HG03175 (cell line): ENCODE data around the gene CCDC57.

Source experiments
- ATAC-seq: cut with Tn5 transposase; IDR thresholded peaks from one replicate; pipeline ENCODE4 v1.9.1; 2021; ENCODE audit warnings: mild to moderate bottlenecking, moderate library complexity; ENCODE audit not compliant: unreplicated experiment

The CCDC57 gene

DNA sequence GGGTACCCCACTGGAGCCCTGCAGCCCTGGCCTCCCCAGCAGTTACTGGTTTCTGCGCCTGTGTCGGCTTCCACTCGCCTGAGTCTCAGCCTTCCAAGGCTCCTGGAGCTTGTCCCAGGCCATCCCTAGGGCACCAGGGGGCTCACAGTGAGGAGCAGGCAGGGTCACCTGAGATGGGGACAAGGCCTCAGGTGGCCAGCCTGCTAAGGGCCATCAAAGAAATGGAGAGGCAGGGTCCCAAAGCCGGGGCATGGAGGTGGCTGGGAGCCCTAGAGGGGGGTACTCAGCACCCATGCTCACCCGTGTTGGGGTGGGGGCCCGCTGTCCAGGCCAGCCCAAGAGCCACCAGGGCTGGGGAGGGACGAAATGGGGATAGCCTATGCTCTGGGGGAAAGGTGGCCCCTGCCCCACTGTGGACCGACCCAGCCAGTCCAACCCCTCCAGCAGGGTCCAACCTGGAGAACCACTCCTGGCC lies 115.9 kb downstream of the CCDC57 start:
- ATAC-seq: no peak

DNA sequence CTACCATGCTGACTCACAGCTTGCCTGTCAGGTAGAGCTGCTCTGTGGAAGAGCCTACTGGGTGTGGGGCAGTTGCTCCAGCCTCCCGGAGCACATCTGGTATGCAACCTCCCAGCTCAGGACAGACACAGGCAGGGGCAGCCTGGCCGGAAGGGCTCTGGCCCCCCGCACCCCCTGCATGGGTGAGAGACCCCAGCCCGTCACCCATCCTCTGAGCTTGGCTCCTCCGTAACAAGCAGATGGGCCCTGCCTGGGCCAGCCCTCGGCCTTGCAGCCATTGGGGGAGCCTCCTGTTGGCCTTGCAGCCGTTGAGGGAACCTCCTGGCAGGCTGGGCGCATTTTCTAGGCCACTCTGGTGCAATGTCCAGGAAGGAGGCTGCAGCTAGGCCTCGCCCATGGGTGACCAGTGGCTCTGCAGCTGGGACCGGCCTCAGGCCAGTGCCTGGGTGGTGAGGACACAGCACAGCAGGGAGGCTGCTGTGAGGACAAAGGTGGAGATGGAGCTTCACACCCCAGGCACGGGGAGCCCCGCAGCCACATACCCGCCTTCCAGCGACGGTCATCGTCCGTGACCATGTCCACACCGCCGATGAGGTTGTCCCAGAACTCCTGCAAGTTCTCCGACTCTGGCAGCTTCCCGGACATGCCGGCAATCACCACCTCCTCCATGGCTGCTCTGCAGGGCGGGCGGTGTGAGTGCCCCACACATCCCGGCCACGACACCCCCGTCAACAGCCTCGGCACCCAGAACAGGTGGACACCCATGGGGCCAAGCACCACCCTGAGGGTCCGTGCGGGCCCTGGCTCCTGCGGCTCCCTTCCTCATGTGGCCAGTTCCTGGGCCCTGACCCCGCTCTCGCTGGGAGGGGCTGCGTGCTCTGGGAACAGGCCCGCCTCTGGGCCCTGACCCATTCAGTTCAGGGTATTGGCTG lies 116.6 kb downstream of the CCDC57 start:
- no peak for ATAC-seq

DNA sequence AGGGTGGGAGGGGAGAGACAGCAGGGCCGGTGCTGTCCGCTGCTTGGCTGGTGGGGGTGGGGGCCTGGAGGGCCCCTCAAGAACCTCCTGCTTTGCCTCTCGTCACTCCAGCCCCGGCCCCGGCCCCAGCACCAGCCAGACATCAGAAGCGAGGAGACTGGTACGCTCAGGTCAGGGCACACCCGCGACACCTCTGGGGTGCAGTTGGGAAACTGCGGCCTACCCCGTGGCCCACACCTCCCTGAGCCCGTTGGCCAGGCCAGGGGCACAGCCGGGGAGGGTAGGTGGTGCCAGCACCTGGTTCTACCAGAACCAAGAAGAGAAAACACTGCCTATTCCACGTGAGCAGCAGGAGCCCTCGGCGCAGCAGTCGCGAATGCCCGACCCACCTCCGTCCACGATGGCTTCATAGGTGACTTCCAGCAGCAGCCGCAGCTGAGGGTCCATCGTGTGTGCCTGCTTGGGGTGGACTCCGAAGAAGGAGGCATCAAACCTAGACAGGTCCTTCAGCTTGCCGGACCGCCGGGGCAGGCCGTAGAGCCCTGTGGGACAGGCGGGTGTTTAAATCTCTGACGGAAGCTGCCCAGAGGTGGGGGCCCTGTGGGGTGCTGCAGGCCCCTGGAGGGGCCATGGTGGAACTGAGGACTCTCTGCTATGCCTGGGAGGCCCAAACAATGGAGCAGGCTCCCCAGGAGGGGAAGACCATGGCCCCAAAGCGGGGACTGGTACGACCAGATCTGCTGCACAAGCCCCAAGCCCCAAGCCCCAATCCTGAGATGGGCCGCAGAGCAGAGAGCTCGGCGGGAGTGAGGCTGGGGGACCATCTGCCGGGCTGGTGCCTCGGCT lies 117.5 kb downstream of the CCDC57 start:
- ATAC-seq: no peak

DNA sequence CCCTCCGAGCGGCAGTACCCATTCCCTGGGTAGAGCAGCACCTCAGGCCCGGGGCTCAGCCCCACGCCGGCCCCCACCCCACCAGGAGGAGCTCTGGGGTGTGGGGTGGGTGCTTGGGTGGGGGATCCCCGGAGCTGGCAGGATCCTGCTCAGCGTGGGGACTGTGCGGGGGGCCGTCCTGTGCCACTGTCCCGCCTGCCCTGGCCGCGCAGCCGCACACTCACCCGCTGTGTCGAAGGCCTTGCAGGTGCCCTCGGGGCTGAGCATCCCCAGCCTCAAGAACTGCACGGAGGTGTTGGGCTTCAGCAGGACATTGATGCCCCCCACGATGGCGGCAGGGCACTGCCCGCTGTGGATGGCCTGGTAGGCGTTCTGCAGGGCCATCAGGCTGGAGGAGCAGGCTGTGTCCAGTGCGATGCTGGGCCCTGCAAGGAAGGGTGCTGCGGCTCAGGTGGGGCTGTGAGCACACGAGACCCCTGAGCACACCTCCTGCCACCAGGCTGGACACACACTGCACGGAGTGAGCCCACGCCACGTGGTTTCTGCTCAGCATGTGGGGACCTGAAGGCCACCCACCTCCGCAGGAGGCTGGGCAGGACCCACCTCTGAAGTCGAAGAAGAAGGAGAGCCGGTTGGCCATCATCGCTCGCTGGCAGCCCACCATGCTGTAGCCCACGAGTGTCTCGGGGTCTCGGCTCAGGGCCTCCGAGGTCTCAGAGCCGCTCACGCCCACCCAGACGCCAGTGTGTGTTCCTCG lies 119.5 kb downstream of the CCDC57 start:
- no peak for ATAC-seq

DNA sequence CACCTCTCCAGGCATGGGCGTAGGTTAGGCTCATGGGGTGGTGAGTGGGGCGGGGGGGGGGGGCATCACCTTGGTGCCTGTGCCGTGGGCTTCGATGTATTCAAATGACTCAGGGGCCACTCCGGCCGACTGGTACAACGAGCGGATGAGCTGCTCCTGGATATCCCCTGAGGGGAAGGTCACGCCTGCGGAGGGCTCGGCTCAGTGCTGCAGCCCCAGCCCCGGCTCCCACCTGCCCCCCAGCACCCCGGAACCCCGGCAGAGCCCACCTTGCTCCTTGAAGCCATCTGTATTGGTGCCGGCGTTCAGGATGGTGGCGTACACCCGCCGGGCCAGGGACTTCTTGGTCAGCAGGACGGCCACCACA lies 120.0 kb downstream of the CCDC57 start:
- no peak for ATAC-seq

DNA sequence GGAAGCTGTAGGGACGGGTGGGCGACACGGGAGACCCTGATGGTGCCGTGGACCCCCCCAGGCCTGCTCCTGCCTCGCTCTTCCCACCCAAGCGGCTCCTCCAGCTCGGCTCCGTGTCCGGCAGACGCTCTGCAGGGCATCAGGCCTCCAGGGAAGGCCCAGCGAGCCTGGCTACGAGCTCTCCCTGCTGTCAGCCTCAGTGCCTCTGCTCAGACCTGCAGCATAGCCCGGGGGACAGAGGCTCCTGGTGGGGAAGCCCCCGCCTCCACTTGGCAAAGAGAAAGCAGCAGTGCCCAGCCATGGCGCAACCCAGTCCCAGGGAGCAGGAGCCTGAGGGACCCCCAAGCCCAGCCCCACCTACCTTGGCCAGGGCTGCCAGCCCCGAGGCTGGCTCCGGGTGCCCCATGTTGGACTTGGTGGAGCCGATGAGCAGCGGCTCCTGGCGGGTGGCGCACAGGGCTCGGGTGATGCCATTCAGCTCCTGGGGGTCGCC lies 120.5 kb downstream of the CCDC57 start:
- no peak for ATAC-seq

DNA sequence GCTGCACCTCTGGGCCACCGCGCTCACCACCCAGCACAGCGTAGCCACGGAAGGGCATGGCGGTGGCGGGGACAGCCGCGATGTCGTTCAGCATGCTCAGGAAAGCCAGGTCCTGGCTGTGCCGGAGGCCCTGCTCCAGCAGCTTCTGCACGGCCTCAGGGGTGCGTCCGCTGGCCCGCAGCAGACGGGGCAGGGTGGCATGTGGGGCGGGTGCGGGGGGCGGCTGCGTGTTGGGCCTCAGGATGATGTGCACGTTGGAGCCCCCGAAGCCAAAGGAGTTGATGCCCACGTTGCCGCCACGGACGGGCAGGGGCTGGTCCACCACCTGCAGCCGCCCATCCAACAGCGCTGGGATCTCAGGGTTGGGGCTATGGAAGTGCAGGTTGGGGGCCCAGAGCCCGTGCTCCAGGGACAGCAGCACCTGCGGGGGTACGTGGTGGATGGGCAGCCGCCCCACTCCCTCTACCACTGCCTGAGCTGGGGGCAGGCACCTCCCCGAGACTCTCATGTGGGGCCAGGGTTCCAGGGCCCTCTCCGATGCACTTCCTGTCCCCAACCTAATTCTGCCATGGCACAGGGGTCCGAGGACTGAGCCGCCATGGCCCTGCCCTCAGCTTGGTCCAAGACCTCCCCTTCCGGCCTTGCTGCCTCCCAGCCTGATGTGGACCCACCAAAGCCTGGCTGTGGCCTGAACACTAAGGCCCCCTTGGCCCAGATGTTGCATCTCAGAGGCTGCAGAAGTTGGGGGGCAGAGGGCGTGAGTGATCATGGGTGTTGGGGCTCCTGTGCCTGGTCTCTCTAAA lies 121.2 kb downstream of the CCDC57 start:
- no peak for ATAC-seq

DNA sequence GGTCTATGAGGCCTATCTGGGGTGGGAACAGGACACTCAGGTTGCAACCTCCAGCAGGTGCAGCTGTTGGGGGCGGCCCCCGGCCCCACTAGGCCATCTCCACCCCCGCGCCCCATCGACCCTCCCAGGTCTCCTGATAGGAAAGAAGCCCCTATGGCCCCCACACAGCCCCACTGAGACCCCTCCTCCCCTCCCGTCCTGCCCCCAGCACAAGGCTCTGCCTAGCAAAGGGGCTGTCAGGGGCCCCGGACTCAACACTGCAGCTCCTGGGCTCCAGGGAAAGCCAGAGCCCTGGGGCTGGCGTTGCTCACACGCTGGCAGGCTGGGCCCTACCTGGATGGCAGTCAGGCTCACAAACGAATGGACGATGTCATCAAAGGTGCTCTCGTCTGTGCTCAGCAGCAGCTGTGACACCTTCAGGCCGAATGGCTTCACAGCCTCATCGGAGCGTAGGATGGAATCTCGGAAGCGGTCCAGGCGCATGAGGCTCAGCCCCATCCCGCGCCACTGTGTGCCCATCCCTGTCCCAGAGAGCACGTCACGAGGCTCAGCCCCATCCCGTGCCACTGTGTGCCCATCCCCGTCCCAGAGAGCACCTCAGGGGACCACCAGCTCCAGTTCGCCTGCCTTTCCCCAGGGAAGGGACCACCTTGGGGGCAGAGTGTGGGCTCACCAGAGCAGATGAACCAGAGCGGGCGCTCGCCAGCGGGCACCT lies 121.9 kb downstream of the CCDC57 start:
- ATAC-seq: no peak

DNA sequence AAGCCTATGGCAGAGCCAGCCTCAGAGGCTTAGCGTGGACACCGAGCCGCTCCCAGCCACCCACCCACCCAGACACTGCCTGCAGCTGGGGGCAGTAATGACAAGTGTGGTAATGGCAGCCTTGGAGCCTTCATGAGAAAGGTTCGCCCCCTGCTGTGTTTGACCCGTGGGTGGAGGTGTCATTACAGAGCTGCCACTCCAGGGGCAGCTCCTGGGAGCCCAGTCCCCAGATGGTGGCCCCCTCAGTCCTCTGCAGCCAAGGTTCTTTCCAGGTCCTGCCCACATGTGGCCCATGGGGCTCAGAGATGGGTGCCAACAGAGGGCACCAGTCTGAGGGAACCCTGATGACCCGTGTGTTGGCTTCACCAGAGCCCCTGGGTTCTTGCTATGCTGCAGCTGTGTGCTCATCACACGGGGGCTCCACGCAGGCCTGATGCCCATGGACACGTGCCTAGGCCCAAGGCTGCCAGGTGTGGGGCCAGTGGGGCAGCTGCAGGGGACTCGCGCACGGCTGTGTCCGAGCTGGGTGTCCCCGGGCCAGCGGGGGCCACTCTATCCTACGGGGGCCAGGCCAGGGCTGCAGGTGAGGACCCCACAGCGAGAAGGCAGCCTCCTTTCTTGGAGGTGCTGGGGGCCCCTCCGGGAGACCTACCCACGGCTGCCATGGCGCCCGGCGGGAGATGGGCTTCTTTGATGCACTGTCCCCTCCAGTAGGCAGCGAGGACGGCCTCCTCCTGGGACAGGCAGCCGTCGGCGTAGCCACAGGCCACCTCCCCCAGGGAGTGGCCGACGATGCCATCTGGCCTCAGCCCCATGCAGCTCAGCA lies 122.7 kb downstream of the CCDC57 start:
- ATAC-seq: no peak

DNA sequence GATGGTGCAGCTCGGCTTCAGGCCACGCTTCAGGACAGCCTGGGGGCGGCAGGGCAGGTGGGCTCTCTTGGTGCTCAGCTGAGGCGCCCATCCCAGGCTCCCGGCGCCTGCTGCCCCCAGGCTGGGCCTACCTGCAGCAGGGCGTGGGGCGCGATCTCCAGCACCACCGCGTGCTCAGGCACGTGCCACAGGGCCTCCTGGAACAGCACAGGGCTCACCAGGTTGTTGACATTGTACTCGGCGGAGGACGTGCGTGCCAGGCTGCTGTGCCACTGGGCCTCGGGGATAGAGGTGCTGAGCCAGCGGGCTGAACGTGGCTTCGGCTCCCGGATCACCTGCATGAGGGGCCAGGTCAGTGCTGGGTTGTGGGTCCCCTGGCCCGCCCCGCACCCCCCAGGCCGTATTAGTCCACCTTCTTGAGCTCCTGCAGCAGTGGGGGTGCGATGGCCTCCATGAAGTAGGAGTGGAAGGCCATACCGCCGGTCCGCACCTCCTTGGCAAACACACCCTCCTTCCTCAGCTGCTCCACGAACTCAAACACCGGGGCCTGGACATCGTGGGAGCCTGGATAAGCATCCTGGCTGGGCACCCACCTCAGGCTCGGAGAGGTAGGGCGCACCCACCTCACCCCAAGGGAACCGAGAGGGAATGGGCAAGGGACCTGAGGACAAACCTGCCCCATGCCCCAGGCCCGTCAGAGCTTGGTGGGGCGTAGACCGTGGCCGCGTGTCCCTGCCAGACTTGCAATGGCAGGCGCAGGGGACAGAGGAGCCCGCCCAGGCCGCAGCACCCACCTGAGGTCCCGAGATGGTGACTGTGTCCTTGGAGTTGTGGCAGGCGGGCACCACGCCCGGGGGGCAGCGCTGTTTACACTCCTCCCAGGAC lies 123.6 kb downstream of the CCDC57 start:
- ATAC-seq: no peak

DNA sequence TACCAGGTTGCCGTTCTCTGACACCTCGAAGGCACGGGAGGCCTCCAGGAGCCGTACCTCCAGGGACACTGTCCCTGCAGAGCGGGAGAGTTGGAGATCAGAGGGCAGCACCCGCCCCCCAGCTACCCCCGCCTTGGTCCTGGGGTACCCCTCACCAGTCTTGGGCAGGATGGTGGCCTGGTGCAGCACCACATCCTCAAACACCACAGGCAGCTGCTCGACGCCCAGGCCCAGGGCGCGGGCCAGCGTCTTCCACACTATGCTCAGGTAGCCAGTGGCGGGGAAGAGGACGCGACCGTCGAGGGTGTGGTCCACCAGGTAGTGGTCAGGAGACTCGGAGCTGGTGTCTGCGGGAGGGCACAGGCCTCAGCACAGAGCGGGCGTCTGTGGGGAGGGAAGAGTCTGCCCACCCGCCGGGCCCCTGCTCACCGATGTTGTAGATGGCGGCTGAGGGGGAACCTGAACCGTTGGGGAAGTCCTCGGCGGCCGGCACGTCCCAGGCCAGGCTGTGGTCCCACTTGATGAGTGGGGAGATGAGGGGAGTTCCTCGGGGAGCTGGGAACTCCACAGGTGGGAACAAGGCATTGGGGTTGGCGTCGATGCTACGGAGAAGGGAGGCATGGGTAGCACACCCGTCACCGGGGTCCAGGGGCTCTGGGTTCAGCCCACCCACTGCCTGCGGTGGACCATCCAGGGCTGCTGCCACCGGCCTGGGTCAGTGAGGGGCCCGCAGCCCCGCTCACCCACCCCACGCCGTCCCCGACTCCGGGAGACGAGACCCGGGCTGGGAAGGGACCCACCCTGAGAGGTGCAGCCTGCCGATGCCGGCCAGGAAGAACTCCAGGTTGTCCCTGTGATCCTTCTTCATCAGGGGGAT lies 124.4 kb downstream of the CCDC57 start:
- no peak for ATAC-seq

DNA sequence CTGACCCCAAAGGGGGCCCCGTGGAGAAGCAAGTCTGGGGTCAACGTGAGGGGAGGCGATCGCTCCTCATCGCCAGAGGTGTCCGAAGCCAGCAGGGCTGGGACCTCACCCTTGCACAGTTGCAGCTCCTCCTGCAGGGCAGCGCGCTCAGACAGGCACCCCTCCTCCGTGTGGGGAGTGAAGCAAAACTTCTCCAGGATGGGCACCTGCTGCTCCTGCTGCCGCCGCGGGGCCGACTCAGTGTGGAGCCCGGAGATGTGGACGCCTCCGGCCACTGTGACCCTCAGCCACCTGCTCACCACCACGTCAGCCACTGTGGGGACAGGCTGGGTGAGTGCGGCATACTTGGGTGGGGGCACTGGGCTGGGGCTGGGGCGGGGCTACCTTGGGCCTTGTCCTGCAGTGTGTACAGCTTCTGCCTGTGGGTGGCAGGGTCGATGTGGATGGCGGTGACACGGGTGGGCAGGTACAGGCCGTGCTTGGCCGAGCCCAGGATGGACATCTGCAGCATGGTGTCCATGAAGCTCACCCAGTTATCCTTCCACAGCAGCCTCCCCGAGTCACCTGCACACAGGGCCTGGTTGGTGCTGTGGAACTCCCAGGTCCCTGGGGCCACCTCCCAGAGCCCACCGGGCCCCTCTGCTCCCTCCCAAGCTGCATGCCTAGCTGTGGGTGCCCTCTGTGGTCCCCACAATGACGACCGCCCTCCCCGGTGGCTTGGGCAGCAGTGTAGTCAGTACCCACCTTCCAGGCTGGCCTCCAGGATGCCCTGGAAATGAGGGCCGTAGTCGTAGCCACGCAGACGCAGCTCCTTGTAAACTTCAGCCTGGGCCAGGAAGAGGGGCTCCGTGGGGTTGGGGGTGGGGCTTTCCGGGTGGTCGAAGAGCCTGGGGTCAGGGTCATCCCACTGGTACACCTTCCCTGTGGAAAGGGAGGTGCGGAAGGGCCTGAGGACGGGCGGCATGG lies 125.4 kb downstream of the CCDC57 start:
- ATAC-seq: no peak

DNA sequence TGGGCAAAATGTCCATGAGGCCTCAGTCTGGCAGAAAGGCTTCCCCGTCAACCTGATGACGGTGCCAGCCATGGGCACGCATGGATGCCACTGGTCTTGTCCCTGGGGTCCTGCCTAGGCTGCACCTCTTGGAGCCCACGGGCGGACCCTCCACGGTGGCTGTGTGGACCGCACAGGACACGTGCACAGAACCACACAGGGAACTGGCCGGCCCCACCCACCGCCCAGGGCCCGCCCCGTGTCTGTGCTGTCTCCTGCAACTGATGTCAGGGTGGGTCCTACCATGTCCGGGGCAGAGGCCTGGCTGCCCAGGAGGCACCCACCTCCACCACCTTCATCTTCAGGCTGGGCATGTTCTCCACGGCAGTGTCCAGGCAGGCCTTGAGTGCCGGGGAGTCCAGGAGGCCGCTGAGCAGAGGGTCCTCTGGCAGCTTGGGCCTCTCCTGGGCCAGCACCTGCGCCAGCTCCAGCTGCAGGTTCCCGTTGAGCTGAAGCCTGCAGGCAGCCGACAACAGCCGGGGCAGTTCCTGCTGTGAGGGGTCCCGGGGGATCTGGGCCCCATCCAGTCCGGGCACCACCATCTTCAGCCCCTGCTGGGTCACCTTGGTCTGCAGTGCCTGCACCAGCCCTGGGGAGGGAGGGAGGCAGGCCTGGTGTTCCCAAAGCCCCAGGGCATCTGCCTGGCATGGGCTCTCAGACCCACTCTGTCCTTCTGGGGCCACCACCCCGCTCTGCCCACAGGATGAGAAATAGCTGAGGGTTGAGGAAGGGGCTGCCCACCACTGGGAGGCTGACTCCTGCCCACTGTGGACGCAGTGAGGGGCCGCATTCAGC lies 126.5 kb downstream of the CCDC57 start:
- no peak for ATAC-seq

DNA sequence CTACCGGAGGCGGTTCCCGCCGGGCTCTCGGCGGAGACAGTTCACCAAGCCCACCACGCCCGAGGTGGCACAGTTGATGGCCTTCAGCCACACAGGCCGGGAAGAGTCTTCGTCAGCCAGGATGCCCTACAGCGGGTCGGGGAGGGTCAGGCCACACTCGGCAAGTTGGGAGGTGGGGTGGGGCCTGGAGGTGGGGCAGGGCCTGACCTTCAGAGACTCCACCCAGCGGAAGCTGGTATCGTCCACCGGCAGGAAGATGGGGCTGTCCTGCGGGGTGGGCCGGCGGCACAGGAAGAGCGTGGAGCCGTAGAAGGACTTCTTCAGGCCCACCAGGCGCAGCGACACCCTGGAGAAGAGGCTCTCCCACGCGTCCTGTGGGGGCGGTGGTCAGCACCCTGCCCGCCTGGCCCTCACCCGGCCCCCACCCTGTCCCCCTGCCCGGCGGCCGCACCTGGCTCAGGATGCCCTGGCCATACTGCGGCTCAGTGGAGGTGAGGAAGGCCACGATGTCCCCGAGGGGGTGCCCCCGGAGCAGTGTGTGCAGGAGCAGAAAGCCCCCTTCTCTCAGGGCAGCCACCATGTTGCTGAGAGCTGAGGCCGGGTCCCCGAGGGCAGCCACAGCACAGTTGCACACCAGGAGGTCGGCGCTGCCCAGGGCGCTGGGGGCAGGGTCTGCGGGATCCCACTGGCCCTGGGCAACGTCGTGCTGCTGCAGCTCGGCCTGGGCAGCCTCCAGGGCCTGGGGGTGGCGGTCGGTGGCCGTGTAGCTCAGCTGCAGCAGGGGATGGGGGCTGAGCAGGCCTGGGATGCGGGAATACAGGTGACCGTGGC lies 127.4 kb downstream of the CCDC57 start:
- ATAC-seq: no peak
